ENCODE data around the gene SLC12A6.

Gene SLC12A6

GRCh38 chr15:34338347-34338746, 766 bp upstream of the SLC12A6 start:
- peak overlapping the region; percentile 52 for H3K9ac ChIP-seq (ENCODE audit: low read depth, low read length)
- H3K4me2 ChIP-seq (ENCODE audit: low read length): peak overlapping the region; percentile 61
- H3K36me3 ChIP-seq (ENCODE audit: insufficient read depth, low read length): peaks cover 15% of the 10 kb centered on the region
- peak overlapping the region; percentile 91 for H3K4me3 ChIP-seq (ENCODE audit: low read length)
- H3K27me3 ChIP-seq (ENCODE audit: control insufficient read depth, insufficient read depth, low read length): no peaks in the 10 kb centered on the region
- H3K9me3 ChIP-seq (replicated peaks; ENCODE audit: low read length): no peaks in the 10 kb centered on the region
- H3K4me1 ChIP-seq (ENCODE audit: control insufficient read depth, insufficient read depth, low read length): peaks cover 48% of the 10 kb centered on the region

- Histone ChIP-seq H3K36me3 (ENCODE audit: insufficient read depth, low read length) (peaks cover 15% of the 10 kb centered on the region), H3K4me3 (ENCODE audit: low read length) (peak overlapping the region; percentile 91), H3K4me2 (ENCODE audit: low read length) (peak overlapping the region; percentile 86), H3K9ac (ENCODE audit: low read depth, low read length) (peak overlapping the region; percentile 84), H3K27me3 (ENCODE audit: control insufficient read depth, insufficient read depth, low read length) (no peaks in the 10 kb centered on the region), H3K9me3 (replicated peaks; ENCODE audit: low read length) (no peaks in the 10 kb centered on the region), H3K4me1 (ENCODE audit: control insufficient read depth, insufficient read depth, low read length) (peaks cover 48% of the 10 kb centered on the region)
Measured at GRCh38 chr15:34336991-34337556, 507 bp downstream of the SLC12A6 start.

- H3K27me3 ChIP-seq (ENCODE audit: control insufficient read depth, insufficient read depth, low read length): no peaks in the 10 kb centered on the region
- H3K9ac ChIP-seq (ENCODE audit: low read depth, low read length): peak overlapping the region; percentile 84
- peak overlapping the region; percentile 86 for H3K4me2 ChIP-seq (ENCODE audit: low read length)
- H3K9me3 ChIP-seq (replicated peaks; ENCODE audit: low read length): no peaks in the 10 kb centered on the region
- peaks cover 10% of the 10 kb centered on the region for H3K36me3 ChIP-seq (ENCODE audit: insufficient read depth, low read length)
- H3K4me1 ChIP-seq (ENCODE audit: control insufficient read depth, insufficient read depth, low read length): peaks cover 44% of the 10 kb centered on the region
- H3K4me3 ChIP-seq (ENCODE audit: low read length): peak overlapping the region; percentile 91
Measured at GRCh38 chr15:34336231-34336990, 1.2 kb downstream of the SLC12A6 start.

GRCh38 chr15:34335176-34336032, 2.2 kb downstream of the SLC12A6 start:
- Histone ChIP-seq H3K36me3 (ENCODE audit: insufficient read depth, low read length) (peaks cover 5% of the 10 kb centered on the region), H3K4me2 (ENCODE audit: low read length) (peak overlapping the region; percentile 86), H3K9ac (ENCODE audit: low read depth, low read length) (peak overlapping the region; percentile 46), H3K4me1 (ENCODE audit: control insufficient read depth, insufficient read depth, low read length) (peaks cover 44% of the 10 kb centered on the region), H3K9me3 (replicated peaks; ENCODE audit: low read length) (no peaks in the 10 kb centered on the region), H3K27me3 (ENCODE audit: control insufficient read depth, insufficient read depth, low read length) (no peaks in the 10 kb centered on the region), H3K4me3 (ENCODE audit: low read length) (peak overlapping the region; percentile 53)

- Histone ChIP-seq H3K36me3 (ENCODE audit: insufficient read depth, low read length) (no peaks in the 10 kb centered on the region), H3K4me3 (ENCODE audit: low read length) (peak overlapping the region; percentile 53), H3K4me2 (ENCODE audit: low read length) (peak overlapping the region; percentile 86), H3K9me3 (replicated peaks; ENCODE audit: low read length) (no peaks in the 10 kb centered on the region), H3K27me3 (ENCODE audit: control insufficient read depth, insufficient read depth, low read length) (no peaks in the 10 kb centered on the region), H3K4me1 (ENCODE audit: control insufficient read depth, insufficient read depth, low read length) (peaks cover 41% of the 10 kb centered on the region), H3K9ac (ENCODE audit: low read depth, low read length) (peak overlapping the region; percentile 46)
Measured at GRCh38 chr15:34334672-34335071, 2.9 kb downstream of the SLC12A6 start.

- no peaks in the 10 kb centered on the region for H3K9me3 ChIP-seq (replicated peaks; ENCODE audit: low read length)
- H3K4me1 ChIP-seq (ENCODE audit: control insufficient read depth, insufficient read depth, low read length): peaks cover 36% of the 10 kb centered on the region
- no peaks in the 10 kb centered on the region for H3K36me3 ChIP-seq (ENCODE audit: insufficient read depth, low read length)
- H3K9ac ChIP-seq (ENCODE audit: low read depth, low read length): no peak overlapping the region
- no peak overlapping the region for H3K4me2 ChIP-seq (ENCODE audit: low read length)
- H3K27me3 ChIP-seq (ENCODE audit: control insufficient read depth, insufficient read depth, low read length): no peaks in the 10 kb centered on the region
- no peak overlapping the region for H3K4me3 ChIP-seq (ENCODE audit: low read length)
Measured at GRCh38 chr15:34332553-34333120, 4.9 kb downstream of the SLC12A6 start.

GRCh38 chr15:34331809-34332208, 5.8 kb downstream of the SLC12A6 start:
- Histone ChIP-seq H3K9me3 (replicated peaks; ENCODE audit: low read length) (no peaks in the 10 kb centered on the region), H3K4me2 (ENCODE audit: low read length) (no peak overlapping the region), H3K4me1 (ENCODE audit: control insufficient read depth, insufficient read depth, low read length) (peaks cover 33% of the 10 kb centered on the region), H3K9ac (ENCODE audit: low read depth, low read length) (no peak overlapping the region), H3K27me3 (ENCODE audit: control insufficient read depth, insufficient read depth, low read length) (no peaks in the 10 kb centered on the region), H3K36me3 (ENCODE audit: insufficient read depth, low read length) (no peaks in the 10 kb centered on the region), H3K4me3 (ENCODE audit: low read length) (no peak overlapping the region)

GRCh38 chr15:34330279-34330678, 7.3 kb downstream of the SLC12A6 start:
- H3K9ac ChIP-seq (ENCODE audit: low read depth, low read length): no peak overlapping the region
- H3K4me3 ChIP-seq (ENCODE audit: low read length): no peak overlapping the region
- H3K27me3 ChIP-seq (ENCODE audit: control insufficient read depth, insufficient read depth, low read length): no peaks in the 10 kb centered on the region
- H3K4me2 ChIP-seq (ENCODE audit: low read length): no peak overlapping the region
- H3K36me3 ChIP-seq (ENCODE audit: insufficient read depth, low read length): no peaks in the 10 kb centered on the region
- no peaks in the 10 kb centered on the region for H3K9me3 ChIP-seq (replicated peaks; ENCODE audit: low read length)
- peaks cover 17% of the 10 kb centered on the region for H3K4me1 ChIP-seq (ENCODE audit: control insufficient read depth, insufficient read depth, low read length)

- Histone ChIP-seq H3K4me3 (ENCODE audit: low read length) (no peak overlapping the region), H3K36me3 (ENCODE audit: insufficient read depth, low read length) (no peaks in the 10 kb centered on the region), H3K4me2 (ENCODE audit: low read length) (no peak overlapping the region), H3K4me1 (ENCODE audit: control insufficient read depth, insufficient read depth, low read length) (peaks cover 5% of the 10 kb centered on the region), H3K9ac (ENCODE audit: low read depth, low read length) (no peak overlapping the region), H3K27me3 (ENCODE audit: control insufficient read depth, insufficient read depth, low read length) (no peaks in the 10 kb centered on the region), H3K9me3 (replicated peaks; ENCODE audit: low read length) (no peaks in the 10 kb centered on the region)
Measured at GRCh38 chr15:34329006-34329405, 8.6 kb downstream of the SLC12A6 start.

GRCh38 chr15:34327906-34328305, 9.7 kb downstream of the SLC12A6 start:
- no peaks in the 10 kb centered on the region for H3K4me1 ChIP-seq (ENCODE audit: control insufficient read depth, insufficient read depth, low read length)
- H3K9ac ChIP-seq (ENCODE audit: low read depth, low read length): no peak overlapping the region
- no peaks in the 10 kb centered on the region for H3K27me3 ChIP-seq (ENCODE audit: control insufficient read depth, insufficient read depth, low read length)
- H3K4me2 ChIP-seq (ENCODE audit: low read length): no peak overlapping the region
- no peaks in the 10 kb centered on the region for H3K36me3 ChIP-seq (ENCODE audit: insufficient read depth, low read length)
- H3K4me3 ChIP-seq (ENCODE audit: low read length): no peak overlapping the region
- no peaks in the 10 kb centered on the region for H3K9me3 ChIP-seq (replicated peaks; ENCODE audit: low read length)

- no peaks in the 10 kb centered on the region for H3K27me3 ChIP-seq (ENCODE audit: control insufficient read depth, insufficient read depth, low read length)
- H3K9ac ChIP-seq (ENCODE audit: low read depth, low read length): no peak overlapping the region
- no peaks in the 10 kb centered on the region for H3K36me3 ChIP-seq (ENCODE audit: insufficient read depth, low read length)
- no peaks in the 10 kb centered on the region for H3K9me3 ChIP-seq (replicated peaks; ENCODE audit: low read length)
- H3K4me1 ChIP-seq (ENCODE audit: control insufficient read depth, insufficient read depth, low read length): no peaks in the 10 kb centered on the region
- no peak overlapping the region for H3K4me2 ChIP-seq (ENCODE audit: low read length)
- H3K4me3 ChIP-seq (ENCODE audit: low read length): no peak overlapping the region
Measured at GRCh38 chr15:34325368-34325767, 12.2 kb downstream of the SLC12A6 start.

Measured in skeletal muscle satellite cell (primary cell).